Measurements from ENCODE around the gene LUC7L.
A peak's percentile ranks its signal among the peaks of the same experiment; 100 is the strongest.
"Not testable (repeated sequence)": the region's sequence is repeated elsewhere in the genome, so short reads cannot be mapped to it uniquely, and the experiment has no call there.

Gene LUC7L, protein sequence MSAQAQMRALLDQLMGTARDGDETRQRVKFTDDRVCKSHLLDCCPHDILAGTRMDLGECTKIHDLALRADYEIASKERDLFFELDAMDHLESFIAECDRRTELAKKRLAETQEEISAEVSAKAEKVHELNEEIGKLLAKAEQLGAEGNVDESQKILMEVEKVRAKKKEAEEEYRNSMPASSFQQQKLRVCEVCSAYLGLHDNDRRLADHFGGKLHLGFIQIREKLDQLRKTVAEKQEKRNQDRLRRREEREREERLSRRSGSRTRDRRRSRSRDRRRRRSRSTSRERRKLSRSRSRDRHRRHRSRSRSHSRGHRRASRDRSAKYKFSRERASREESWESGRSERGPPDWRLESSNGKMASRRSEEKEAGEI

DNA sequence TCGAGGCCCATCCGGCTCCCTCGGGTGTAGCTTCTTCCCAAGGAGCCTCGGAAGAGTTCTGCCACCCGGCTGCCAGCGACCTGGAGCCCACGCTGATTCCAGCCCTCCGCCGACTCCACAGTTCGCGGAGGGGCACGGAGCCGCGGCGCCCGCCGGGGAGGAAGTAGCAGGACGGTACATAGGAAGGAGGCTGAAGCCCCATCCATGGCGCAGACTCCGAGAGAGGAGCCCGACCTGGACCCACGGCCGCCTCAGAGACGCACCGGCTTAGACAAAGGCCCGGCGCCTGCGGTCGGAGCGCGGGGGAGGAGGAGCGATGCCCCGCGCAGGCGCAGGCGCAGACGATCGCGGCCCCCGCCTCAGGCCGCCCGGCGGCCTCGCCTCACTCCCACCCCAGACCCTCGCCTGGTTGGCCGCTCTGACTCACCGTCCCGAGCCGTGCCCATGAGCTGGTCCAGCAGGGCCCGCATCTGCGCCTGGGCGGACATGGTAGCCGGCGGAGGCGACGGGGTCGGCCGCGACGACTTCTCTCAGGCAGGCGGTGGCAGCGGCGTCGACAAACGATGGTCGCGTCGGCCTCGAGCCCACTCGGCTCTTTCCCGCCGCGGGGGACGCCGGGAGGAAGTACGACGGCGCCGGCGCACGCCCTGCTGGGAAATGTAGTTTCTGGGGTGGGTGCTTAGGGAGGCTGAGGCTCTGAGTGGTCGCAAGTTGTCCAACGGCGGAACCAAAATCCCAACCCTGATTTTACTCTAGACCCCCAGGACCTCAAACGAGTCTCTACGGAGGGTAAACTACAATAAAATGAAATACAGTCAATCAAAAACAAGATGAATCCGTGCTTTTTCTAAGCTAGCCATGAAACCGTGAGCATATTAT is at the start of gene LUC7L:
Gene LUC7L (minus strand): TSS at position 598 of the 879 bp plus-strand sequence. CDS start 110 bp downstream, at position 488.
- peak; percentile 73 to 86 (median 77) for DNase-seq (ENCODE audit: low read depth in 3 of 3)

DNA sequence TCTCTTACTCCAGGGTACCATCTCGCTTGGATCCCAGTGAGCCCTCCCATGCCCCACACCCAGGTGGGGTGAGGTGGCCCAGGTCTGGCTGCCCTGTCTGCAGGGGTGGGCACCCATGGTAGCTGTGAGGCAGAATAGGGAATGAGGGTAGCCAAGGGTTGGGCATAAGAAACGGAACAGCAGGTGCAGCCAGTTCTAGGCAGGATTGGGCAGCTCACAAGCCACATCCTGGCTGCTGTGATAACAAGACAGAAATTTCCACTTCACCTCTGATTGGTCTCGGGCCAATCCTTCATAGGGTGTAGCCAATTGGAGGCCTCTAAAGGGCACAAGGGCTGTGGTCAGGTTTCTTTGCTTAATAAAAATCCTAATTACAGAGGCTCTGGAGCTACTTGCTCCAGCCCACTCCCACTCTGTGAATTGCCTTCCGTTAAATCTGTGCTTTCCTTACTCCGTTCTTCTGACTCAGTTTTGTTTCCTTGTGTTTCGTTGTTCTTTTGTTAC is 49.7 kb upstream of the LUC7L start:
- DNase-seq (ENCODE audit: low read depth in 3 of 3) = peak in 1 of 3 experiments; percentile 22

- no peak for DNase-seq (ENCODE audit: low read depth in 3 of 3)
Measured at GRCh38 chr16:276426-277077, 47.3 kb upstream of the LUC7L start.

DNA sequence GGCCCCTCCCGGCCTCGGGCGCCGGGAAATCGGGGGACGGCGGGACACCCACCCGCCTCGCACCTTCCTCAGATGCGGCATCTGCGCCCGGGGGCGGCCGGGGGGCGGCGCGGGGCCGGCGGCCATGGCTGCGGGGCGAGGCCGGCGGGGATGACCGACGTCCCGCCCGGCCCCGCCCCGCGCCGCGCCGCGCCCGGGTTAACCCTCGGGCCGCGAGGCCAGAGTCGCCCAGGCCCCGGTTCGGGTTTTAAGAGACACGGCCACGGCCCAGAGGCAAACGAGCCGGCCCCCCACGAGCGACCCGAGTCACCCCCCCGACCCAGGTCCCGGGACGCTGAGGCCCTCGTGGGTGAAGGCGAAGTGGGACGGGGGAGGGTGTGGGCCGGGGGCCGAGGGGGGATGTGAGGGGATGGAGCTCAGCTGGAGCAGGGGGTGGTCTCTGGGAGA is 46.6 kb upstream of the LUC7L start, which contains the start of gene RGS11:
Gene RGS11 (minus strand): TSS at position 159 of the 447 bp plus-strand sequence. CDS start 33 bp downstream, at position 126.
- DNase-seq (ENCODE audit: low read depth in 3 of 3) = no peak

DNA sequence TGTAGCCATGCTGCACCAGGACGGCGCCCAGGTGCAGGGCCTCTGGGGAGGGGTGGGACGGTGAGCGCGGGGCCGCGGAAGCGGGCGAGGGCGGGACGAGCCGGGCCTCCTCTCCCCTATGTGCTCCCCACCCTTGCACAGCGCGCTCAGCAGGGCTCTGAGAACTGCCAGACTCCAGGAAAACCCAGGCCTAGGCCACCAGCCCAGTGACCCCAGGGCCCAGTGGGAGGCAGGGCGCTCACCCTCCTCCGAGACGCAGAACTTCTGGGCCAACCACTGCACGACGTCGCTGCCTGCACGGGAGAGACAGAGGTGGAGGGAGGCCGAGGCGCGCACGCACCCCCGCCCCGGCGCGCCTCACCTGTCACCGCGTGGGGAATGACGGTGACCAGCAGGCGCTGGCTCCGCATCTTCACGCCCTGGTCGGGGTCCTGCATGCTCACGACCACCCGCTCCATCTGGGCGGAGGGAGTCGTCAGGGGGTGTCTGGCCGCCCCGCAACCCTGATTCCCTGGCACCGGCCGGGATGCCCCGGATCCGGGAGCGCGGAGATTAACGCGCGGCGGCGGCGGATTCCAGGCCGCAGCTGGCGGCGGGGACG is 45.9 kb upstream of the LUC7L start:
- DNase-seq (ENCODE audit: low read depth in 3 of 3) = peak in 1 of 3 experiments; percentile 24

GRCh38 chr16:273547-274421 is 44.5 kb upstream of the LUC7L start:
- DNase-seq (ENCODE audit: low read depth in 3 of 3) = no peak

DNA sequence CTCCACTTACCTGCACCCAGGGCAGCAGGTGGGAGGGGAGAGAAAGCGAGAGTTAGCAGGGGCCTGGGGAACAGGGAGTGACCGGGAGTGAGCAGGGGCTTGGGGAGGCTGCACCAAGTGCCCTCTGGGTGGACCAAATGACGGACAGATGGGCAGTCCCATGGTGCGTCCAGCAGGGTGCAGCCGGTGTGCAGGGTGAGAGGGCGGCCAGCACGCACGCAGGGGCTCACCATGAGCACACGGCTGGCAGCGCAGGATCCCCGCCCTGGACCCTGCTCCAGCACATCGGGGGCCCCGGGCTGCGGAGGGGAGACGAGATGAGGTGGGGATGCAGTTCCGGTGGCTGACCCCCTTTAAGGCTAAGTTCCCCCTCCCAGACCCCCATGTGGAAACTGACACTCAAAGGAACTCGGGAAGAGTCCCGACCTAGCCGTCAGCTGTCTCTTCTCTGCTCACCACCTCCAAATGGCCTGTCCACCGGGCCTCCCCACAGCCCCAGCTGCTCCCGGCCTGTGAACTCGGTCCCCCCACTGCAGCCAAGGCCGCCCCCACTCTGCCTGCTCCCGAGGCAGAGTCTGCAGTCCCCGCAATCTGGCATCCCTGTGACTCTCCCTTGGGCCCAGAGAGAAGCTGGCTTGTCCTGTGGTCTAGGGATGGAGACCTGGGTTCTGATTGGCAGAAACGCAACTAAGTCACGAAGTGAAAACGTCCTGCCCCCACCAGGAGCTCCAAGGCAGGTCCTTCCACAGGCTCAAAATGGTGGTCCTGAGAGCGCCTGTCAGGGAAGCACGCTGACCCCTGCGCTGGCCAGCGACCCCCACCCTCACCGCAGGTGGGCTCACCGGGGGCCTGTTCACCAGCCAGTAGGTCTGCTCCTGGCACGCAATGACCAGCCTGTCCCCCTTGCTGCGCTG is 43.6 kb upstream of the LUC7L start:
- no peak for DNase-seq (ENCODE audit: low read depth in 3 of 3)

DNA sequence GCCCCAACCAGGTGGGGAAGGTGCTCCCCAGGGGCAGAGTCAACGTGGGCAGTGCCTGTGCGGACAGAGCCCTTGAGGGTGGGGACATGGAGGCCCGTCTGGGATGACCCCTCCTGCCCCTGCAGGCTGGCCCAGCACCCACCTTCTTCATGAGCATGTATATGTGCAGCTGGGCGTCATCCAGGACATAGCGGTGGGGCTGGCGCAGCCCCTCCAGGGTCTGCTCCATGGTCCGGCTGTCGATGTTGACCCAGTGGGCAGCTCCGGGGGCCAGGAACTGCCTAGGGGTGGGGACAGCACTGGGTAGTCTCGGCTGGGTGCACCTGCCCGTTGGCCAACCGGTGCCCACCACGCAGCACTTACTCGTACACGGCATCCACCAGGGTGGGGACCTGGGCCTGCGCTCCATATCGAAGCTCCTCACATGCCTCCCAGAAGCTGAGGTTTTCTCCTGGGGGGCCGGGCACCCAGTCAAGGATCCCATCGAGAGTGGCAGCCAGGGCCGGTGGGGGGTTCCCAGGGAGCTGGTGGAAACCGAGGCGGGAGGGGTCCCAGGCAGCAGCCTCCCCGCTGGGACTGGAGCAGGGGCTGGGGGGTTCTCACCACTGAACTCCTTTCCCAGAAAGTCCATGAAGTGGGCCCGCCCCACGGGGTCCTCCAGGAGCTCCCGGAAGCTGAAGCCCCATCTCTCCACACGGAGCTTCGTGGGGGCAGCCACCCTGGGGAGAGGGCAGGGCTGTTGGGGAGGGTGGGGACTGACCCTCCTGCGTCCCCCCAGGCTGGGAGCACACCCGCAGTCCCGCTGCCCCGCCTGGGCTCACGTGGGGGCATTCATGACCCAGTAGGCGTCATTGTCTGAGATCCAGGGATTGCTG is 41.4 kb upstream of the LUC7L start:
- no peak for DNase-seq (ENCODE audit: low read depth in 3 of 3)

- DNase-seq (ENCODE audit: low read depth in 3 of 3) = no peak
Measured at GRCh38 chr16:269061-269796, 40.0 kb upstream of the LUC7L start.

- no peak for DNase-seq (ENCODE audit: low read depth in 3 of 3)
Measured at GRCh38 chr16:268141-269053, 39.1 kb upstream of the LUC7L start.

GRCh38 chr16:267562-267961 is 38.3 kb upstream of the LUC7L start:
- not testable (repeated sequence) for DNase-seq (ENCODE audit: low read depth in 3 of 3)

DNA sequence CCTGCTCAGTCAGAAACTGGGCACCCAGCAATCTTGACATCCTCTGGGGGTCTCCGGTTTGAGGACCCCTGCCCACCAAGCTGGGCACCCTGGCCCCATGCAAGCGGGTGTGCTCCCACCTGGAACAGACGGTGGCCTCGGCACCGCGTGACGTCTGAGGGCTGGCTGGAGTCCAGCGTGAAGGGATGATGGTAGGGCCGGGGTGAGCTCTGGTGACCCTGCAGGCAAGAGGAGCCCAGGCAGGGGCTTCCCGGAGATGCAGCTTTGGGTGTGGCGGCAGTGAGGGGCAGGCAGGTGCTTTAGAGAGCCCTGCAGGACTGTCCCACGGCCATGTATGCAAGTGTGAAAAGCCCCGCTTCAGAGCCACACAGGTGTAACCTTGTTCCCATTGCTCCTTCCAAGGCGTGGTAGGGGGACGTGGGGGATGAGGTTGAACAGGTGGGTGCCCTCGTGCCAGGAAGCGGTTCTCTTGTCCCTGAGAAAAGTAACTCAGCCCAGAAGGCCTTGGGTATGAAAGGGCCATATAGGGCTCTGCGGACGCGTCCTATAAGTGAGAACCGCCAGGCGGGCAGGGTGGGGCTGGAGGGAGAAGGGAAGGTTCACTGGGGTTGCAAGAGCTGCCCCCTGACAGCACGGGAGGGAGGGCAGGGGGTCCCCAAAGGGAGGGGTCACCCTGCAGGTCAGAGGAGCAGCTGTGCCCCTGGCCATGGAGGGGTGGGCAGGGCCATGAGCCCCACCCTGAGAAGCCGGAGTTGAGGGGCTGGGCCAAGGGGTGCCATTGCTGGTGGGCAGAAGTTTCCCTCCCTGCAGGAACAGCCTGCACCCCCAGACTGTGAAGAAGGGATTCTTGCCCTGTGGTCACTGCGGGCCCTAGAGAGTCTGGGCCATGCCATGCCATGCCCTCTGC is 37.3 kb upstream of the LUC7L start:
- no peak for DNase-seq (ENCODE audit: low read depth in 3 of 3)

GRCh38 chr16:265711-266110 is 36.5 kb upstream of the LUC7L start:
- DNase-seq (ENCODE audit: low read depth in 3 of 3) = no peak

DNA sequence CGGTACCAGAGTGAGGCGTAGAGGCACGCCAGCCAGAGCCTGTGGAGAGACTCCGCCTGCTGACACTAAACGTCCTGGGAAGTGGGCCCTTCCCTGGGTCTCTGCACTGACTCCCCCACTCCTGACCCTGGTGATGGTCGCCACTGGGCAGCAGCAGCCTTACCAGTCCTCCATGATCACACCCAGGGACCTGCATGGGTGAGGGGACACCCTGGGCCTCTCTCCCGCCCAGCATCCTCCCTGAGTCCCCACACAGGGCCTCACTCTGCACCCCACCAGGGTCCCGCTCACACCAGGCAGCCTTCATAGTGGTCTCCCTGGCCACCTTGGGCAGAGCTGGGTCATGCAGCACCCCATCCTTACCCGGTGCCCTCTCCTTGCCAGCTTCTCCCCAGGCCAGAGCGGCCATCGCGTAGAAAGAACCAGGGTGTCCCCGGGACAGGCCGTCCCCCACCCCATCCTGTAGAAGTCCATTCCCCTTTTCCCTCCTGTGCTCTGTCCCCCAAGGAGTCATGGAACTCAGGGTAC is 35.8 kb upstream of the LUC7L start:
- no peak for DNase-seq (ENCODE audit: low read depth in 3 of 3)

GRCh38 chr16:264440-264951 is 35.2 kb upstream of the LUC7L start:
- DNase-seq (ENCODE audit: low read depth in 3 of 3) = no peak
